ENCODE results near the gene BRSK1.

The BRSK1 gene

DNA sequence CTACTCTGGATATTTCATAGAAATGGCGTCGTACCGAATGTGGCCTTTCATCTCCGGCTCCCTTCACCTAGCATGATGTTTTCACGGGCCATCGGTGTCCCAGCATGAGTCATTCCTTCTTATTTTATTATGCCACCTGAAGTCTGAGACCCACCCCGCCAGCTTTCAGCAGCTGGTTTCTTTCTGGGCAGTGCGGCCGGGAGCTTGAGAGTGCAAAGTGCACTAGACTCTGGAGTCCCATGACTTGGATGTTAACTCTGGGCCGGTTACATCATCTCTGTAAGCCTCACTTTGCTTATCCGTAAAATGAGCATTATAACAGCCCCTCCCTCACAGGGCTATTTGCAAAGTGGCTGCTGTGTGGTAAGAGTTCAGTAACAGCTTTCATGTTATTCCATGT lies 50.1 kb downstream of the BRSK1 start:
- H3K4me2 ChIP-seq (ENCODE audit: low read length) = no peak overlapping the region
- no peaks in the 10 kb centered on the region for H3K9me3 ChIP-seq (ENCODE audit: control insufficient read depth, insufficient read depth, low read length)
- no peaks in the 10 kb centered on the region for H3K9me2 ChIP-seq (replicated peaks; ENCODE audit: control insufficient read depth, low read length)
- no peaks in the 10 kb centered on the region for H3K79me2 ChIP-seq (ENCODE audit: control insufficient read depth, low read length)
- peaks cover 9% of the 10 kb centered on the region for H3K4me1 ChIP-seq (ENCODE audit: control insufficient read depth, low read length)
- H3K27ac ChIP-seq (ENCODE audit: low read depth, low read length) = no peak overlapping the region
- no peaks in the 10 kb centered on the region for H4K20me1 ChIP-seq (ENCODE audit: control insufficient read depth, insufficient read depth, low read depth, low read length)
- peaks cover 21% of the 10 kb centered on the region for H3K27me3 ChIP-seq (ENCODE audit: control insufficient read depth, low read length)
- no peak for TF ChIP-seq EZH2phosphoT487 (IDR thresholded peaks at IDR 0.05; ENCODE audit: borderline replicate concordance, low read length)
- TF ChIP-seq, protein P1, sequence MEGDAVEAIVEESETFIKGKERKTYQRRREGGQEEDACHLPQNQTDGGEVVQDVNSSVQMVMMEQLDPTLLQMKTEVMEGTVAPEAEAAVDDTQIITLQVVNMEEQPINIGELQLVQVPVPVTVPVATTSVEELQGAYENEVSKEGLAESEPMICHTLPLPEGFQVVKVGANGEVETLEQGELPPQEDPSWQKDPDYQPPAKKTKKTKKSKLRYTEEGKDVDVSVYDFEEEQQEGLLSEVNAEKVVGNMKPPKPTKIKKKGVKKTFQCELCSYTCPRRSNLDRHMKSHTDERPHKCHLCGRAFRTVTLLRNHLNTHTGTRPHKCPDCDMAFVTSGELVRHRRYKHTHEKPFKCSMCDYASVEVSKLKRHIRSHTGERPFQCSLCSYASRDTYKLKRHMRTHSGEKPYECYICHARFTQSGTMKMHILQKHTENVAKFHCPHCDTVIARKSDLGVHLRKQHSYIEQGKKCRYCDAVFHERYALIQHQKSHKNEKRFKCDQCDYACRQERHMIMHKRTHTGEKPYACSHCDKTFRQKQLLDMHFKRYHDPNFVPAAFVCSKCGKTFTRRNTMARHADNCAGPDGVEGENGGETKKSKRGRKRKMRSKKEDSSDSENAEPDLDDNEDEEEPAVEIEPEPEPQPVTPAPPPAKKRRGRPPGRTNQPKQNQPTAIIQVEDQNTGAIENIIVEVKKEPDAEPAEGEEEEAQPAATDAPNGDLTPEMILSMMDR (IDR thresholded peaks at IDR 0.05; ENCODE audit: low read depth, low read length, poor library complexity, severe bottlenecking) = no peak
- no peaks in the 10 kb centered on the region for H3K36me3 ChIP-seq (ENCODE audit: control insufficient read depth, low read length)
- H3K4me3 ChIP-seq (ENCODE audit: low read length) = no peak overlapping the region
- H3F3A ChIP-seq (ENCODE audit: control insufficient read depth, insufficient read depth) = no peaks in the 10 kb centered on the region

DNA sequence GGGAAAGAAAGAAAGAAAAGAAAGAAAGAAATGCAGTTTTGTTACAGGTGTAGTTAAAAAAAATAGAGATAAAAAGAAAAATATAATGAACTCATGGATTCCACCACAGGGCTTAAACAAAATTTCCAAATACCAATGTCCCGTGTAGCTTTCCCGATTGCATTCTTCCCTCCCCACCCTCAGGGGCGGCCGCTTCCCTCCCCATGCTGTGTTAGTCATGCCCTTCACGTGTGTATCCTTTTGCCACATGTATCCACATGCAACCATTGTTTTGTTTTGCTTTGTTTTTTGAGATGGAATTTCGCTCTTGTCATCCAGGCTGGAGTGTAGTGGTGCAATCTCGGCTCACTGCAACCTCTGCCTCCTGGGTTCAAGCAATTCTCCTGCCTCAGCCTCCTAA lies 52.3 kb downstream of the BRSK1 start:
- H3K4me1 ChIP-seq (ENCODE audit: control insufficient read depth, low read length) = peaks cover 17% of the 10 kb centered on the region
- H3K79me2 ChIP-seq (ENCODE audit: control insufficient read depth, low read length) = peaks cover 11% of the 10 kb centered on the region
- no peak overlapping the region for H3K4me2 ChIP-seq (ENCODE audit: low read length)
- no peaks in the 10 kb centered on the region for H4K20me1 ChIP-seq (ENCODE audit: control insufficient read depth, insufficient read depth, low read depth, low read length)
- H3K4me3 ChIP-seq (ENCODE audit: low read length) = no peak overlapping the region
- H3K36me3 ChIP-seq (ENCODE audit: control insufficient read depth, low read length) = no peaks in the 10 kb centered on the region
- no peaks in the 10 kb centered on the region for H3K9me3 ChIP-seq (ENCODE audit: control insufficient read depth, insufficient read depth, low read length)
- peaks cover 21% of the 10 kb centered on the region for H3K27me3 ChIP-seq (ENCODE audit: control insufficient read depth, low read length)
- no peaks in the 10 kb centered on the region for H3K9me2 ChIP-seq (replicated peaks; ENCODE audit: control insufficient read depth, low read length)
- no peak overlapping the region for H3K27ac ChIP-seq (ENCODE audit: low read depth, low read length)
- TF ChIP-seq, protein P1 (IDR thresholded peaks at IDR 0.05; ENCODE audit: low read depth, low read length, poor library complexity, severe bottlenecking) = no peak
- no peak for TF ChIP-seq EZH2phosphoT487 (IDR thresholded peaks at IDR 0.05; ENCODE audit: borderline replicate concordance, low read length)
- H3F3A ChIP-seq (ENCODE audit: control insufficient read depth, insufficient read depth) = no peaks in the 10 kb centered on the region

DNA sequence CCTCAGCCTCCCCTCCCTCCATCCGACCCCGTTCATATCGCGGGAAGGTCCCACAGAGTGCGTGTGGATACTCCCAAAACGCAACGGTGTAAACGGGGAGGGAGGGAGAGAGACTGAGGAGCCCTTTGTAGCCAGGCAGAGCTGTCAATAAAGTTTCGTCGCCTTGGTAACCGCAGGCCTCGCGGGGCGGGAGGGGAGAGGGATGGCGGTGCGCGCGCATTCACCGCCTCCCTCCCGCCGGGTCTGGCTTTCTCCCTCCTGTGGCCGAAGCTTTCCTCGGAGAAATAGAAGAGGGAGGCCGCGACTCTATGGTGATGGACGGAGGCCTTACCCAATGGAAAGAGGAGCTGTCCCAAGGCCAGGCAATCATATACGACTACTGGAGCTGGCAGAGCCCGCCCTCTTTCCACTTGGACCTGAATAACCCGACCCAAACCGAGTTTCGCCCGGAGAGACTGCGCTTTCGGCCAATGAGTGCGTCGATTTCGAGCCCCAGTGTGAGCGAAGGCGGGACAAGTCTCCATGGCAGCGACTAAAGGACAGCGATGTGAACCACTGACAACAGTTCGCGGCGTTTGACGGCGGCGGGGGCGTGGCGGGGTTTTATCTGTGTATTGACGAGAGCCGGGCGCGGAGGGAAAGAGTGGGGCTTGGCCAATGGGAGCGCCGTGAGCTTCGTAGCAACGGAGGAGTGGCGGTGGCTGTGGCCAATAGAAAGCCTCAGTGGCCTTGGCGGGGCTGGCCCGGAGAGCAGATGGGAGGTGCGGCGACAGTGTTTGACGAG lies 55.5 kb downstream of the BRSK1 start, which contains the start of gene KMT5C:
Gene KMT5C, plus strand, starts transcription at position 772 of the 784 bp plus-strand sequence. CDS start 2,061 bp downstream, outside the sequence.
- H3K9me3 ChIP-seq (ENCODE audit: control insufficient read depth, insufficient read depth, low read length) = no peaks in the 10 kb centered on the region
- H4K20me1 ChIP-seq (ENCODE audit: control insufficient read depth, insufficient read depth, low read depth, low read length) = 0 out of 2 replicates have a peak, but pooled peaks cover 3% of the 10 kb centered on the region
- no peaks in the 10 kb centered on the region for H3K9me2 ChIP-seq (replicated peaks; ENCODE audit: control insufficient read depth, low read length)
- H3K4me3 ChIP-seq (ENCODE audit: low read length) = peak within 1 kb of the TSS; percentile 99
- H3K36me3 ChIP-seq (ENCODE audit: control insufficient read depth, low read length) = peaks cover 16% of the 10 kb centered on the region
- peaks cover 18% of the 10 kb centered on the region for H3K79me2 ChIP-seq (ENCODE audit: control insufficient read depth, low read length)
- H3K4me2 ChIP-seq (ENCODE audit: low read length) = peak within 1 kb of the TSS; percentile 98
- no peaks in the 10 kb centered on the region for H3F3A ChIP-seq (ENCODE audit: control insufficient read depth, insufficient read depth)
- peak within 1 kb of the TSS; percentile 64 for H3K27ac ChIP-seq (ENCODE audit: low read depth, low read length)
- peaks cover 23% of the 10 kb centered on the region for H3K4me1 ChIP-seq (ENCODE audit: control insufficient read depth, low read length)
- H3K27me3 ChIP-seq (ENCODE audit: control insufficient read depth, low read length) = peaks cover 7% of the 10 kb centered on the region
- TF ChIP-seq, protein P1 (IDR thresholded peaks at IDR 0.05; ENCODE audit: low read depth, low read length, poor library complexity, severe bottlenecking) = no peak
- no peak for TF ChIP-seq EZH2phosphoT487 (IDR thresholded peaks at IDR 0.05; ENCODE audit: borderline replicate concordance, low read length)

Measured in DOHH2 (cell line).